Measurements from ENCODE around the gene MAST3. TPM values are rescaled to one million over a fixed set of nuclear protein-coding genes. Genes with fewer than 3 reads are reported as not detected.

The MAST3 gene
- total and polyA plus RNA-seq, 2 of the 8 experiments (the other 6 are each of a cell fraction or from before 2014, with no cell fraction given), result 3.4 to 9.0 TPM

GRCh38 chr19:18068395-18068794 lies 29.2 kb upstream of the MAST3 start:
- Histone ChIP-seq H2BK120ac (replicated peaks; ENCODE audit: low read depth, low read length) (no peak overlapping the region), H2AK5ac (ENCODE audit: low read depth, low read length) (no peak overlapping the region), H4K5ac (ENCODE audit: insufficient read length, low read depth, low read length) (no peak overlapping the region), H3K9me3 (ENCODE audit: insufficient read depth in 2 of 2, low read depth in 1 of 2, low read length in 1 of 2) (no peaks in the 10 kb centered on the region), H2BK20ac (ENCODE audit: low read length) (no peak overlapping the region), H3K4me1 (replicated peaks in 1 of 4; ENCODE audit: control insufficient read depth in 3 of 4, insufficient read depth in 4 of 4, low read length in 3 of 4) (no peaks in the 10 kb centered on the region), H3K56ac (replicated peaks; ENCODE audit: insufficient read length, low read depth, low read length) (no peak overlapping the region), H3K23ac (ENCODE audit: insufficient read length) (no peak overlapping the region), H3K27me3 (replicated peaks in 1 of 4; ENCODE audit: control insufficient read depth in 3 of 4, extremely low read depth in 1 of 4, insufficient read depth in 3 of 4, low read length in 3 of 4) (no peaks in the 10 kb centered on the region), H4K8ac (ENCODE audit: extremely low read depth, insufficient read depth, low read length) (no peak overlapping the region), H4K91ac (replicated peaks; ENCODE audit: insufficient read length, low read length) (no peak overlapping the region), H3K23me2 (ENCODE audit: low read depth, low read length) (no peaks in the 10 kb centered on the region), H2BK12ac (ENCODE audit: low read depth, low read length) (no peak overlapping the region), H3K14ac (ENCODE audit: insufficient read length) (no peak overlapping the region), H3K4me2 (ENCODE audit: insufficient read depth in 1 of 2, low read depth in 2 of 2, low read length in 2 of 2) (no peak overlapping the region), H3K27ac (ENCODE audit: low read depth, low read length) (no peak overlapping the region), H2BK5ac (ENCODE audit: low read depth, low read length) (no peak overlapping the region), H4K20me1 (replicated peaks in 1 of 2; ENCODE audit: control insufficient read depth in 1 of 2, insufficient read depth in 2 of 2, low read length in 2 of 2) (no peaks in the 10 kb centered on the region), H3K4ac (replicated peaks; ENCODE audit: insufficient read length, low read depth, low read length) (no peak overlapping the region), H3K4me3 (ENCODE audit: extremely low read depth in 1 of 4, insufficient read depth in 2 of 4, low read depth in 3 of 4, low read length in 4 of 4) (no peak overlapping the region), H3K9ac (replicated peaks in 1 of 4; ENCODE audit: extremely low read depth in 1 of 4, low read depth in 3 of 4, low read length in 3 of 4) (no peak overlapping the region), H3K79me1 (ENCODE audit: low read depth, low read length) (no peaks in the 10 kb centered on the region), H3K18ac (ENCODE audit: extremely low read depth, low read length) (no peak overlapping the region), H3K36me3 (ENCODE audit: control insufficient read depth in 2 of 4, insufficient read depth in 4 of 4, low read length in 3 of 4) (no peaks in the 10 kb centered on the region), H2AFZ (ENCODE audit: low read length) (no peak overlapping the region), H3K79me2 (ENCODE audit: control insufficient read depth in 1 of 2, insufficient read depth in 2 of 2, low read length in 2 of 2) (no peaks in the 10 kb centered on the region), H2BK15ac (ENCODE audit: low read length) (no peak overlapping the region)
- DNase-seq (ENCODE audit: low read depth in 1 of 2, low spot score in 2 of 2) (no peak), FAIRE-seq (no peak)
- POLR2A ChIA-PET (ENCODE audit: partially characterized antibody), result interaction anchor here (0.7 kb wide), 1 partner anchor 12 kb away, joined by 3 read pairs; no protein-coding TSS in a partner anchor
- CTCF ChIA-PET (ENCODE audit: partially characterized antibody), result interaction anchor here (0.7 to 2.8 kb wide), 3 partner anchors 10 to 184 kb away, joined by 3 to 13 read pairs (median 5); no protein-coding TSS in a partner anchor
- WGBS, 2 experiments (ENCODE audit: extremely low coverage in 1 of 2, insufficient coverage in 1 of 2, insufficient read length in 1 of 2, insufficient replicate concordance in 2 of 2, low coverage in 1 of 2, low lambda C conversion rate in 2 of 2, missing lambda C conversion rate in 1 of 2), result 89% methylated on average over 4 of the region's 5 CpGs; no CpG with 5 or more reads in 1 of the 2 experiments
- TF ChIP-seq MAFK (IDR thresholded peaks at IDR 0.05; ENCODE audit: low read depth, low read length), result no peak
- no peak for TF ChIP-seq CTCF (IDR thresholded peaks at IDR 0.05; ENCODE audit: control extremely low read depth in 1 of 3, insufficient read depth in 1 of 3, low read depth in 1 of 3, low read length in 3 of 3)
- no peak for TF ChIP-seq SP1 (IDR thresholded peaks at IDR 0.05; ENCODE audit: low read depth, low read length)
- no peak for TF ChIP-seq KDM1A (IDR thresholded peaks at IDR 0.05; ENCODE audit: borderline replicate concordance, low read length)
- no peak for TF ChIP-seq USF2 (IDR thresholded peaks at IDR 0.05; ENCODE audit: low read length)
- no peak for TF ChIP-seq SUZ12 (IDR thresholded peaks at IDR 0.05; ENCODE audit: low read length)
- TF ChIP-seq KDM5A (IDR thresholded peaks at IDR 0.05; ENCODE audit: low read length), result no peak
- no peak for TF ChIP-seq SP4 (IDR thresholded peaks at IDR 0.05; ENCODE audit: low read length)
- TF ChIP-seq CBX8 (IDR thresholded peaks at IDR 0.05; ENCODE audit: borderline replicate concordance, low read depth, low read length), result no peak
- TF ChIP-seq ASH2L (IDR thresholded peaks at IDR 0.05; ENCODE audit: low read length), result no peak
- TF ChIP-seq CHD2 (IDR thresholded peaks at IDR 0.05; ENCODE audit: low read length), result no peak
- no peak for TF ChIP-seq CREB1 (IDR thresholded peaks at IDR 0.05)

Data from H1 (cell line).